ENCODE measurements around the gene RAB5B.

RAB5B gene

DNA sequence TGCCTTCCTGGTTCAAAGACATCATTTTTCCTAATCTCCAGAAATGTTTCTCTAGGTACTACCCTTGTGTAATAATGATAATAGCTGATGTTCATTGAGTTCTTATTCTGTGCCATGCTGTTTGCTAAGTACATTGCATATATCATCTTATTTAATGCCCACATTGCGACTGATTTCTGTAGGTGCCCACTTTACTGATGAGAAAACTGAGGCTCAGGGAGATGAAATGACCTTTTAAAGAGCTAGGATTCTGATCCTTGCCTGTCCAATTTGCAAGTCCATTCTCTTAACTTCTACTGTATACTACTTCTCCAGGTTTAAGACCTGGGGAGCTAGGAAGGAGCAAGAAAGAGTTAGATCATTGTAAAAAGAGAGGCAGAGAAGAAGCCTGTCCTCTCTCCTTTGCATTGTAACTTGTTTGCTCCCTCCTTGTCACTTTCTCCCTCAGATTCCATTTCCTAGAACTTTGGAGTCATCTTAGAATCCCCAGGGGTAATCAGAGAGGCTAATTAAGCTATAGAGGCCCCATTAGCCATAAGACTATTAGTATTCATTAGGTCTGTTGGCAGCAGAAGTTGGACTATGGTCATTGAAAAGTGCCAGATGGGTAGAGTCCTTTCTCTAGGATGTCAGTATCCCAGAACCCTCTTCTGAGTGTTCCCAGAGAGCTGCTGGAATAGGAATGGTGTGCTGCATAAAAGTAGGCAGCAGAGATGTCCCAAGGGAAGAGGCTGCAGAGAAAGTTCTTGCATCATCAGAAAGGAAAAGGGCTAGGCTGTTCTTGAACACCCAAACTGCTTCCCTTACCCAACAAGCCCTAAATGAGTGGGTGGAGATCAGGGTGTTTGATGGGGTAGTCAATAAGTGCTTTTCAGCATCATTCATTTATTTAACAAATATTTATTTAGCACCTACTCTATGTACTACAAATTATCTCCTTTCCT lies 39.8 kb upstream of the RAB5B start:
- no peak for DNase-seq (ENCODE audit: low read depth)
- no peak overlapping the region for H3K4me3 ChIP-seq (ENCODE audit: low read length)
- no peak for TF ChIP-seq CTCF (conservative IDR thresholded peaks at IDR 0.05; ENCODE audit: low read depth, low read length)

DNA sequence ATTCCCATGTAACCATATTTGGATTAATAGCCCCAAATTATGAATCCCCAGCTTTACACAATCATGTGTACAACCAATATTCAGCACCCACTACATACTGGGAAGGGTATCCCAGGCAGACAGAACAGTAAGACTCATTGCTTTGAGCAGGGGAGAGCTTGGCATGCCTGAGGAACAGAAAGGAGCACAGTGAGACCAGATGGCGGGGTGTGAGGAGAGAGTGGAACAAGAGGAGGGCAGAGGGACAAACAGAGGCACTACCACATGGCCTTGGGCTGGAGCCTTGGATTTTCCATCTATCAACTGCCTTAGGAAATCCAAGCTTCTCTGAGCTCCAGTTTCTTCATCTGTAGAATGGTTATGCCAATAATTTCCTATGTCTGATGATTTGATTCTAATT lies 39.1 kb upstream of the RAB5B start:
- no peak for TF ChIP-seq CTCF (conservative IDR thresholded peaks at IDR 0.05; ENCODE audit: low read depth, low read length)
- DNase-seq (ENCODE audit: low read depth), result no peak
- no peak overlapping the region for H3K4me3 ChIP-seq (ENCODE audit: low read length)

DNA sequence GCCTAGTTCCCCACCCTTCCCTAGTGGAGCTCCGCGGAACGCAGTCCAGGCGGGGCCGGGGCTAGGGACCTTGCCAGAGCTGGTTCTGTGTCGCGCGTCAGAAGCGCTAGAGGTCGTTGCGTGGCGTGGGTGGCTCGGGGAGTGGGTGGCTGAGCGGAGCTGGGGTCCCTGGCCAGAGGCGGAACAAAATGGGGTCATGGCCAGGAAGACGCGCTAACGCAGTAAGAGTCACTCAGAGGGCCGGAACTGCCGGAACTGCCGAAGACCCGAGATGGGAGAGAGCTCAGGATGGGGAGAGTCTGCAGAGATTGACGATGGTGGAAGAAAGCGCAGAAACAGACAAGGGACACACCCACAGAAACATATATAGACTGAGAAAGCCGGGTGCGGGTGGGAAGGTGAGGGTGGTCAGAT lies 38.1 kb upstream of the RAB5B start:
- H3K4me3 ChIP-seq (ENCODE audit: low read length), result no peak overlapping the region
- DNase-seq (ENCODE audit: low read depth), result no peak
- TF ChIP-seq CTCF (conservative IDR thresholded peaks at IDR 0.05; ENCODE audit: low read depth, low read length), result no peak

DNA sequence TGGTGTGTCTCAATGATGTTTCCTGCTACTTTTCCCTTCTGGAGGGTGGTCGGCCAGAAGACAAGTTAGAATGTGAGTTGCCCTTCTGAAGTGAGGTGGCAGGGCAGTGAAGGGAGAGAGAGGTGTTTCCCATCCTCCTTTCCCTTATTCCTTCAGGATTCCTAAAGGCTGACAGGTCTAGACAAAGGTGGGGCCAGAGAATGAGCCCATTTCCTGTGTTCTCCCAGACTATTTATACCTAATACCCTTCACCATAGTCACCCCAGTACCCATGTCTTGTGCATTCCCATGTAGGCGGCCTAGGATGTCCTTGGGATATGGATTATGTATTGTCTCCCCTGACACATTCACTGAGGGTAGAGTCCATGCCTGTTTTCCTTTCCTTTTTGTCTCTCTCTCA lies 35.9 kb upstream of the RAB5B start:
- no peak for DNase-seq (ENCODE audit: low read depth)
- TF ChIP-seq CTCF (conservative IDR thresholded peaks at IDR 0.05; ENCODE audit: low read depth, low read length), result no peak
- no peak overlapping the region for H3K4me3 ChIP-seq (ENCODE audit: low read length)

DNA sequence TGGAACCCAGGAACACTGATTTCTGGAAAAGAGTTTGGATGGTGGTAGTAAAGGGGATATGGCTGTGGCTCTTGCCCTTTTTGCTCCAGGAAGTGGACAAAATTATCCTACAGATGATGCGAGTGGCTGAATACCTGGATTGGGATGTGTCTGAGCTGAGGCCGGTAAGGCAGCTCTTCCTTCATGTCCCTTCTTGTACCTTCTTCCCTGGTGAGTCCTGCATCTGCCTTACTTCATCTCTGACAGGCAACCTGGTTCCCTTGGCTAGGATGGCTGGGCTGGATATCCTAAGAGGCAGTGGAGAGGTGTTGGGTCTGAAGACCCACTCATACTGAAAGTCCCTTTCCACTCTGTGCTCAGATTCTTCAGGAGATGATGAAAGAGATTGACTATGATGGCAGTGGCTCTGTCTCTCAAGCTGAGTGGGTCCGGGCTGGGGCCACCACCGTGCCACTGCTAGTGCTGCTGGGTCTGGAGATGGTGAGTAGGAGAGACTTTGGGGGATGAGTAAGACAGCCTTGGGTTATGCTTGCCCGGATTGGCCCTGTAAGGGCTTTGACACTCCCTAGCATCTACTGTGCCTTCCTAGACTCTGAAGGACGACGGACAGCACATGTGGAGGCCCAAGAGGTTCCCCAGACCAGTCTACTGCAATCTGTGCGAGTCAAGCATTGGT lies 34.9 kb upstream of the RAB5B start:
- TF ChIP-seq CTCF (conservative IDR thresholded peaks at IDR 0.05; ENCODE audit: low read depth, low read length), result no peak
- H3K4me3 ChIP-seq (ENCODE audit: low read length), result no peak overlapping the region
- DNase-seq (ENCODE audit: low read depth), result no peak

DNA sequence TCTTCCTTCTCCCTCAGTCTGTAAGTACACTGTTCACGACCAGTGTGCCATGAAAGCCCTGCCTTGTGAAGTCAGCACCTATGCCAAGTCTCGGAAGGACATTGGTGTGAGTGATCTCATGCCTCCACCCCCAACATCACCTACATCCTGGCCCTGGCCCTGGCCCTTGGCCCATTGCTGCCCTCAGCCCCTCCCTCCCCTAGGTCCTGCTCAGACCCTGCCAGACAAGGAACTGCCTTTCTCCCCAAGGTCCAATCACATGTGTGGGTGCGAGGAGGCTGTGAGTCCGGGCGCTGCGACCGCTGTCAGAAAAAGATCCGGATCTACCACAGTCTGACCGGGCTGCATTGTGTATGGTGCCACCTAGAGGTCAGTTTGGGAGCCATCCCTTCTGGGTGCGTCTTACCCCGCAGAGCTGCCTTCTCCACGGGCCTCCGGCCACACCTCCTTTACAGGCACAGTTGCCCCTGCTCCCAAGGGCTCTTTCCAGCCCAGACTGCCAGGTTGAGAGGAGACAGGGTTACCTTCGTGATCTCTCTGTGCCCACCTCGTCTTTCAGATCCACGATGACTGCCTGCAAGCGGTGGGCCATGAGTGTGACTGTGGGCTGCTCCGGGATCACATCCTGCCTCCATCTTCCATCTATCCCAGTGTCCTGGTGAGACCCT lies 33.7 kb upstream of the RAB5B start:
- no peak for DNase-seq (ENCODE audit: low read depth)

More for the DNA sequence above, 33.7 kb upstream of the RAB5B start:
- H3K4me3 ChIP-seq (ENCODE audit: low read length), result peak overlapping the region; percentile 25
- peak; percentile 94 for TF ChIP-seq CTCF (conservative IDR thresholded peaks at IDR 0.05; ENCODE audit: low read depth, low read length)
